T follicular helper cell (primary cell): ENCODE data around the gene TTI1.

Source experiments
- DNase-seq: peaks from one replicate; pipeline ENCODE4 v3.0.0-alpha.2; 2020; ENCODE audit warnings: low read depth

TTI1 gene

GRCh38 chr20:37936451-37936850 is 96.8 kb downstream of the TTI1 start:
- no peak for DNase-seq

- no peak for DNase-seq
These were observed 97.2 kb downstream of the TTI1 start for GRCh38 chr20:37936041-37936440.

- no peak for DNase-seq
These were observed 97.8 kb downstream of the TTI1 start for GRCh38 chr20:37935435-37935834.

GRCh38 chr20:37934634-37935375 is 98.5 kb downstream of the TTI1 start:
- DNase-seq = no peak

GRCh38 chr20:37933786-37934633 is 99.2 kb downstream of the TTI1 start:
- no peak for DNase-seq
